Vagina (tissue), 2 donors: ENCODE measurements around the gene RAPGEF5. TPM values are rescaled to one million over a fixed set of nuclear protein-coding genes. Genes with fewer than 3 reads are reported as not detected.

Experiments used
- DNase-seq, 2 donors: peaks; one replicate each; pipeline ENCODE4 v3.0.0-alpha.2; 2017; ENCODE audit errors: extremely low spot score in 2 of 2
- H3K27ac ChIP-seq: fragments of 200-600 bp; sonication (generic); one replicate; pipeline ENCODE4 v1.5.1; 2019
- H3K27me3 ChIP-seq: fragments of 200-600 bp; sonication (generic); one replicate; pipeline ENCODE4 v1.5.1; 2019
- H3K36me3 ChIP-seq, 2 donors: fragments of 200-600 bp; sonication (generic); one replicate each; pipeline ENCODE4 v1.5.1; 2017 to 2019
- H3K4me1 ChIP-seq: fragments of 200-600 bp; sonication (generic); one replicate; pipeline ENCODE4 v1.5.1; 2019
- H3K4me3 ChIP-seq, 2 donors: fragments of 200-600 bp; sonication (generic); 1 replicate in 1 of 2; 2 replicates in 1 of 2; pipeline ENCODE4 v1.5.1; 2016 to 2019
- H3K9me3 ChIP-seq: fragments of 200-600 bp; sonication (generic); one replicate; pipeline ENCODE4 v1.5.1; 2019
- POLR2A ChIP-seq, 2 donors: fragments of 450-650 bp; IDR thresholded peaks; one replicate each; pipeline ENCODE4 v1.6.1; 2017; ENCODE audit warnings: antibody characterized with exemption in 2 of 2, mild to moderate bottlenecking in 2 of 2, moderate library complexity in 2 of 2
- POLR2AphosphoS5 ChIP-seq, 2 donors: sonication (generic); formaldehyde crosslinking; IDR thresholded peaks; one replicate each; pipeline ENCODE4 v1.9.0; 2017; ENCODE audit warnings: antibody characterized with exemption in 2 of 2, mild to moderate bottlenecking in 2 of 2, low read depth in 1 of 2; ENCODE audit not compliant: insufficient read depth in 1 of 2
- intact Hi-C: fragments of 100-400 bp; cut with DNase I; formaldehyde crosslinking; loops from one replicate; pipeline ENCODE4 v1.15.1; 2023
- total RNA-seq: library from RNA; depleted of rRNA; stranded (reverse); fragments of >200 nt; gene quantifications from one replicate; pipeline ENCODE4 v1.2.3, GENCODE V29; 2016
- TF ChIP-seq, protein P1 (sequence below), 3 experiments: fragments of 450-650 bp in 2 of 3; fragments of 200-600 bp in 1 of 3; sonication (generic) in 1 of 3; IDR thresholded peaks; one replicate each; pipeline ENCODE4 v1.5.1; 2017 to 2019; ENCODE audit warnings: antibody characterized with exemption in 3 of 3, mild to moderate bottlenecking in 2 of 3, moderate library complexity in 2 of 3

The RAPGEF5 gene
- total RNA-seq, 1 donor from 2014 or later, result 68.0 TPM

DNA sequence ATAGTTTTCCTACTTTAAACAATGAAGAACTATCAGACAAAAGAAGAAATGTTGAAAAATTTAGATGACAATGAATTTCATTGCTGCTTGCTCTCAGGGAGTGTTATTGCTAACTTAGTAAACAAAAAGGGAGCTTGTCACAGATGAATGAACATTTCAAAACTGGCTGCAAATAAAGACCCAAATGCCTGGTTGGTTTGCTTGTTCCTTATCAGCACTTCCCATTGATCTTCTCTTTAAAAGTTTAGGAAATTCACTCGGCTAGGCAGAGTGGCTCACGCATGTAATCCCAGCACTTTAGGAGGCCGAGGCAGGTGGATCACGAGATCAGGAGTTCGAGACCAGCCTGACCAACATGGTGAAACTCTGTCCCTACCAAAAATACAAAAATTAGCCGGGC is 167.2 kb downstream of the RAPGEF5 start:
- no peak overlapping the region for H3K4me3 ChIP-seq

DNA sequence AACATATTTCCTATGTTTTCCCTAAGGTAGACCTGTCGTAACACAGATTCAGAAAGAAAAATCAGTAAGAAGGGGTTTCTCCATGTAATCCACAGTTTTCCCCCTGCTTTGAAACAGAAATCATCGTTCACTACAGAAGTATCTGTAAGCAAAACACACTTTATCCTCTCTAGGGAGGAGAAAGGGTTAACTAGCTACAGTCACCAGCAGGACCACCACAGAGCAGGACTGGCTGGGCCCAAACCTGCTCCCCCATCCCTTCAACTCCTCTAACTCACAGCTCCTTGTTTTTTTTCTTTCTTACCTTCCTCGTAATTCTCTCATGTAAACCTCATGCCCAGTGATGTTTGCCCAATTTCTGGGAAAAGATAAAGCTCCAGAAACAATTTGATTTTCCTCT is 167.7 kb downstream of the RAPGEF5 start:
- intact Hi-C loops, result no loop called here
- Histone ChIP-seq H3K27ac (no peak overlapping the region), H3K4me3 (no peak overlapping the region), H3K4me1 (peaks cover 12% of the 10 kb centered on the region), H3K9me3 (no peaks in the 10 kb centered on the region), H3K27me3 (no peaks in the 10 kb centered on the region), H3K36me3 (peaks cover 0 to 3% of the 10 kb centered on the region in 2 donors)
- TF ChIP-seq POLR2A (IDR thresholded peaks at IDR 0.05), result no peak
- TF ChIP-seq POLR2AphosphoS5 (IDR thresholded peaks at IDR 0.05; ENCODE audit: insufficient read depth in 1 of 2, low read depth in 1 of 2), result no peak
- TF ChIP-seq, protein P1, sequence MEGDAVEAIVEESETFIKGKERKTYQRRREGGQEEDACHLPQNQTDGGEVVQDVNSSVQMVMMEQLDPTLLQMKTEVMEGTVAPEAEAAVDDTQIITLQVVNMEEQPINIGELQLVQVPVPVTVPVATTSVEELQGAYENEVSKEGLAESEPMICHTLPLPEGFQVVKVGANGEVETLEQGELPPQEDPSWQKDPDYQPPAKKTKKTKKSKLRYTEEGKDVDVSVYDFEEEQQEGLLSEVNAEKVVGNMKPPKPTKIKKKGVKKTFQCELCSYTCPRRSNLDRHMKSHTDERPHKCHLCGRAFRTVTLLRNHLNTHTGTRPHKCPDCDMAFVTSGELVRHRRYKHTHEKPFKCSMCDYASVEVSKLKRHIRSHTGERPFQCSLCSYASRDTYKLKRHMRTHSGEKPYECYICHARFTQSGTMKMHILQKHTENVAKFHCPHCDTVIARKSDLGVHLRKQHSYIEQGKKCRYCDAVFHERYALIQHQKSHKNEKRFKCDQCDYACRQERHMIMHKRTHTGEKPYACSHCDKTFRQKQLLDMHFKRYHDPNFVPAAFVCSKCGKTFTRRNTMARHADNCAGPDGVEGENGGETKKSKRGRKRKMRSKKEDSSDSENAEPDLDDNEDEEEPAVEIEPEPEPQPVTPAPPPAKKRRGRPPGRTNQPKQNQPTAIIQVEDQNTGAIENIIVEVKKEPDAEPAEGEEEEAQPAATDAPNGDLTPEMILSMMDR (IDR thresholded peaks at IDR 0.05), result no peak
- DNase-seq, result no peak

More for the DNA sequence above, 167.2 kb downstream of the RAPGEF5 start:
- no peak overlapping the region for H3K27ac ChIP-seq
- H3K27me3 ChIP-seq, result no peaks in the 10 kb centered on the region
- peaks cover 0 to 3% of the 10 kb centered on the region in 2 donors for H3K36me3 ChIP-seq
- intact Hi-C loops, result no loop called here
- H3K4me1 ChIP-seq, result peaks cover 12% of the 10 kb centered on the region
- no peak for DNase-seq
- TF ChIP-seq POLR2AphosphoS5 (IDR thresholded peaks at IDR 0.05; ENCODE audit: insufficient read depth in 1 of 2, low read depth in 1 of 2) (no peak), POLR2A (IDR thresholded peaks at IDR 0.05) (no peak)
- TF ChIP-seq, protein P1 (IDR thresholded peaks at IDR 0.05), result no peak
- H3K9me3 ChIP-seq, result no peaks in the 10 kb centered on the region

DNA sequence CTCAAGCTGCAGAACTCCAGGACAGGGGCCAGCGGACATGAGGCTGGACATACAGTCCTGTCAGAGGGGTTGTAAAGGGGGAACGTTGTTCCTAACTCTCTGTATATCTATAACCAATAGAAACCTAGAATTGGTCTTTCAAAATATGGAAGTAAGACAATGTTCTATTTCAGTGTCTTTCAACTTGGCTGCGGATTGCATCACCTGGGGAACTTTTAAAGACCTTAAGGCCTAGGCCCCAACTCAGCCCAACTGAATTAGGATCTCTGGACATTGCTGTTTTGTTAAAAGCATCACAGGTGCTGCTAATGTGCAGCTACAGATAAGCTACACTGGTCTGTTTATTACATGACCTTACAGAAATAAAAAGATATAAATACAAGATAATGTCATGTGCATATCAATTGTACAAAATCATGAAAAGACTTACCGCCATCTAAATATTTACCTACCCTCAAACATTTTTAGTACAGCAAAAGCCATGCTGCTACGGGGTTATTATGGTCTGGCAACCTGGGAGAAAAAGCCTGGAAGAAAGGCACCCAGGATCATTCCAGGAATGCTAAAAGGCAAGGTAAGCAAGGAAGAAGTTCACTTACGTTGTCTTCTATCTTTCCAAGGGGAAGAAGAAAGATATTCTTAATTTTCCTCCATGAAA is 169.1 kb downstream of the RAPGEF5 start:
- Histone ChIP-seq H3K36me3 (peaks cover 0 to 3% of the 10 kb centered on the region in 2 donors), H3K27me3 (no peaks in the 10 kb centered on the region), H3K4me3 (no peak overlapping the region), H3K4me1 (peaks cover 1% of the 10 kb centered on the region), H3K27ac (no peak overlapping the region), H3K9me3 (no peaks in the 10 kb centered on the region)
- intact Hi-C loops, result no loop called here
- no peak for TF ChIP-seq POLR2A (IDR thresholded peaks at IDR 0.05)
- no peak for TF ChIP-seq POLR2AphosphoS5 (IDR thresholded peaks at IDR 0.05; ENCODE audit: insufficient read depth in 1 of 2, low read depth in 1 of 2)
- TF ChIP-seq, protein P1 (IDR thresholded peaks at IDR 0.05), result no peak
- DNase-seq, result no peak

DNA sequence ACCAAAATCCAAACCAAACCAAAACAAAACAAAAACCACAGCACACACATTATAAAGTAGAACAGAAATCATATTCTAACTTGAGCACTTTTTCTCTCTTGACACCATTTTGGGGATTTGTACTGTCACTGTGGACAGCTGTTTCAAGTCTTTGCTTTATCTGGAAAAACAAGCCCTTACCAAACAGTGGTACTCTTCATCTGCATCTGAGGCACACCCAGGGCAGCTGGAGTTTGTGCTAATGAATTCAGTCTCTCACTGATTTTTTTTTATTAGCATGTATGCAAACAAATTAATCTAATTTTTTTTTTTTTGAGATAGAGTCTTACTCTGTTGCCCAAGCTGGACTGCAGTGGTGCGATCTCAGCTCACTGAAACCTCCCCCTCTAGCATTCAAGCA is 171.4 kb downstream of the RAPGEF5 start:
- TF ChIP-seq, protein P1 (IDR thresholded peaks at IDR 0.05), result no peak
- TF ChIP-seq POLR2A (IDR thresholded peaks at IDR 0.05) (no peak), POLR2AphosphoS5 (IDR thresholded peaks at IDR 0.05; ENCODE audit: insufficient read depth in 1 of 2, low read depth in 1 of 2) (no peak)
- intact Hi-C loops, result no loop called here
- no peaks in the 10 kb centered on the region for H3K27me3 ChIP-seq
- H3K4me3 ChIP-seq, result no peak overlapping the region
- DNase-seq, result no peak
- no peaks in the 10 kb centered on the region for H3K4me1 ChIP-seq
- no peaks in the 10 kb centered on the region for H3K36me3 ChIP-seq
- H3K9me3 ChIP-seq, result no peaks in the 10 kb centered on the region
- no peak overlapping the region for H3K27ac ChIP-seq

DNA sequence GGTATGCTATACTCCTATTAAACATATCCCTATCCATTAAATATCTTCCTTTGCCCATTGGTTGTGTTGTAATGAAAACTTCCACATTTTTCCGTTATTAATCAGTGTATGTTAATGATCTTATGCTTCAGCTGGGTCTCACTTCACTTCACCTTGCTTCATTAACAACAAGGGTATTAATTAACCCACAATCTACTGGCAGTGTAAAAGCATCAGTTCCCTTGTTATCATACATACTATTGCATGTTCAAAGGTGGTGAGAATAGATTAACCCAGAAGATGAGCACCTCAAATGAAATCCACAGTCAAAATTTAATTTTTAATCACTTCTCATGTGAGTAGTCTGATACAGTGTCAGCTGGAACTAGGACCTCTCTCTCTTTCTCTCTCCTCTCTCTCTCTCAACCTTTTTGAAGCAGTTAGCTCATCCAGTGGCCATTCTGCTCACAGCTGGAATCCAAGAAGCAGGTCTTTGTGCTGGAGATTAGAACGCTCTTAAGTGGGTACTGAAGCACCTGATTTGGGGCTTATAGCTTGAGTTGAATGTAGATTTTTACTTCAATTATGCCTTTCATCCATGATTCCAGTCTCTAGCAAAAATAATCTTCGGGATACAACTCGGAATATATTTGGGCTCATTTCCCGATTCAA is 172.3 kb downstream of the RAPGEF5 start:
- Histone ChIP-seq H3K9me3 (no peaks in the 10 kb centered on the region), H3K27ac (no peak overlapping the region), H3K36me3 (peaks cover 0 to 3% of the 10 kb centered on the region in 2 donors), H3K4me1 (no peaks in the 10 kb centered on the region), H3K4me3 (no peak overlapping the region), H3K27me3 (no peaks in the 10 kb centered on the region)
- TF ChIP-seq POLR2AphosphoS5 (IDR thresholded peaks at IDR 0.05; ENCODE audit: insufficient read depth in 1 of 2, low read depth in 1 of 2), result no peak
- TF ChIP-seq, protein P1 (IDR thresholded peaks at IDR 0.05), result no peak
- intact Hi-C loops, result no loop called here
- no peak for DNase-seq
